ENCODE results near the gene DAPK3. TPM values are rescaled to one million over a fixed set of nuclear protein-coding genes. Genes with fewer than 3 reads are reported as not detected.
"Not testable (repeated sequence)": the region's sequence is repeated elsewhere in the genome, so short reads cannot be mapped to it uniquely, and the experiment has no call there.

Gene DAPK3
- 25.7 and 32.5 TPM in 2 replicates for total RNA-seq (2014; rRNA removed; shearing (Covaris generic))
- 66.3 and 71.6 TPM in 2 replicates for polyA plus RNA-seq (2014; cell fraction: nucleus; rRNA removed)

- peak; percentile 95 for DNase-seq (ENCODE audit: extremely low read depth, low read depth)
These were observed at the start of gene DAPK3 for GRCh38 chr19:3970808-3971598. Gene DAPK3 (minus strand): TSS chr19:3971099. CDS start chr19:3969735, 1,364 bp downstream.

GRCh38 chr19:4019578-4019977, 48.7 kb upstream of the DAPK3 start:
- no peak for DNase-seq (ENCODE audit: extremely low read depth, low read depth)

- no peak for DNase-seq (ENCODE audit: extremely low read depth, low read depth)
These were observed 48.0 kb upstream of the DAPK3 start for GRCh38 chr19:4018775-4019504.

GRCh38 chr19:4018140-4018613, 47.3 kb upstream of the DAPK3 start:
- no peak for DNase-seq (ENCODE audit: extremely low read depth, low read depth)

DNA sequence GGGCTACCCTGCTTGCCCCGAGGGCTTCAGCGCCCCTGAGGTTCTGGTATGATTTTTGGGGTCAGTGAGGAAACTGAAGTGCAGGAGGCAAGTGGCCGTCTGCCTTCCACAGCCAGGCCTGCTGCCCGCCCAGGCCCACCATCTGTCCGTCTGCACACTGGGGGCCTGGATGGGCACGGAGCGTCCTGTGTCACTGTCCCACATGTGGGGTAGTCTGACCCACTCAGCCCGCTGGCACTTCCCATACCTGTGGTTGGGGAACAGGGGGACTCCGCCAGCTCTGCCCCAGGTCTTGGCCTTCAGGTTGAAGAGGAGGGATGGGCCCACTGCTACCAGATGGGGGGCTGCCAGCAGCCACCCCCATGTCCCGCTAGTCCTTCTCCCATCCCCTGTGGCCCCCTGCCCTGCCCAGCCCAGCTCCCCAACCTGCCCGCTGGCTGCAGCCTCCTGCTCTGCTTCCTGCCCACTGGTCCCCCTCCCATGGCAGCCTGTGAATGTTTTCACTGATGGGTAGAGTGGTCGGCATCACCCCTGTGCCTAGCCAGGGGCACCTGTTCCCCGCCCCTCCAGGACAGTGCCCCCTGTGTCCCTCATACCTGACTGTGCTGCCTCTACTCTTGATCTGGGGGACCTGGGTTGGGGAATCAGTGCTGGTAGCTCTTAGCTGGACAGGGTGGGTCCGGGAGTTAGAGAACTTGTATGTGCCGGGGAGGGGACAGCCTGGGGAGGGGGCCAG, 46.2 kb upstream of the DAPK3 start:
- no peak for DNase-seq (ENCODE audit: extremely low read depth, low read depth)

GRCh38 chr19:4016486-4016885, 45.6 kb upstream of the DAPK3 start:
- DNase-seq (ENCODE audit: extremely low read depth, low read depth) = no peak

DNA sequence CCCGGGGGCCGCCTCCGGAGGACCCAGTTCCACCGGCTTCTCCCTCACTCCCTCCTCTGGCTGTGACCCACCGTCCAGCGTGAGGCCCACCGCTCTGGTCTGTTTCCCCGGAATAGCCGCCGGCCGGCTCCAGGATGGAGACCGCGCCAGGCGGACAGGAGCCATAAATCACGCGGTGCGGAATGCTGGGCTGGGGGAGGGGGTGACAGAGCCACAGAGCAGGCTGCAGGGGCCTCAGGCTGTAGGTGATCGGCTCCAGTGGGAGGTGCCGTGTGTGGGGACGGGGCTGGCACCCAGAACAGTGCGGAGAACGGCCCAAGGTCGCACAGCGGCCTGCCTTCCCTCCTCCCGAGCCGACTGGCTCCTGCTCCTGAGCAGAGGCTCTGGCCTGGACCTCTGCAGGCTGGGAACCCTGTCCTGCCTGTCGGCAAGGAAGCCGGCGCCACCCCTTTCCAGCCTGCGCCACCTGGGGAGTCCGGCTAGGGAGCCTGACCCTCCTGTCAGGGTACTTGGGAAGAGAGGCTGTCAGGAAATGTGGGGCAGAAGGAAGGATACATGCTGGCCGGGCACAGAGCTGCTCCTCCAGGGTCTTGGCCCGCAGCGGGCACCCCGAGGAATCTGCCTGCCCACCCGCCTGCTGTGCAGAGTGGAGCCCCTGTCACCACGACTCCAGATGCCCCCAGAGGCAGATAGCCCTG, 45.0 kb upstream of the DAPK3 start:
- DNase-seq (ENCODE audit: extremely low read depth, low read depth) = no peak

DNA sequence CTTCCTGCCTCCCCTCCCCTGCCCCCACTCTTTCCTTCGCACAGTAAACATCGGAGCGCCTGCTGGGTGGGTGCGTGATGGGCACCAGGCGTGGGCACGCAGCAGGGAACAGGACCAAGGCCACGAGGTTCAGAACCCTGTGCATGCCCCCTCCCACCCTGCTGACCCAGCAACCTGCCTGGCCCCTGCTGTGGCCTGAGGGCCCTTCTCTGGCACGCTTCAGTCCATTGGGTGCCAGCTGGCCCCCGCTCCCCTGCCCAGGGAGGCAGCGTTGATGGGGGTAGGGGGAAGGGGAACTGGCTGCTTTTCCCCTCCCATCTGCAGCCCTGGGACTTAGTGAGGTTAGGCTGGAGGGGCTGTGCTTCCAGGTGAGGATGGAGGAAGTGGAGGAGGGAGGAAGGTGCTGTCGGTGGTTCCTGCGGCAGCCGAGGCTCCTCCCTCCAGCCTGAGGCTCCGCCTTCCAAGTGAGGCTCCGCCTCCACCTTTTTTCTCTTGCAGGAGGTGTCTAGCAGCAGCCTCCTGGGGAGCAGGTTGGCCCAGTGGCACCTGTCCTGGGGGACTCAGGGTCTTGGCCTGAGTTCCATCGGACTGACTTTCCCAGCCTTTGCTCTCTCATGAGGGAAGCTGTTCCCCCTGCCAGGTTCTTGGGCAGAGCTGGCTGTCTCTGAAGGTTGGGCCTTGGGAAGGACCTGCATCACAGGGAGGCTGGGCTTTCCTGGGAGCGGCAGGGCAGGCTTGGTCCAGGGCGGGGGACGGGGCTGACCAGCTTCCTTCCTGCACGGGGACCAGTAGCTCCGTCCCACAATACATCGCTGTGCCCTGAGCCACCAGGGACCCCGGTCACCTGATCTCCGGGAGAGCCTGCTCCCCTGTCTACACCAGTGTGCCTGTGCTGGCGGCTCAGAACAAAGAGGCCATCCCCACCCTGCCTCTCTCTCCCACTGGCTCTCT, 43.9 kb upstream of the DAPK3 start:
- no peak for DNase-seq (ENCODE audit: extremely low read depth, low read depth)

- DNase-seq (ENCODE audit: extremely low read depth, low read depth) = no peak
These were observed 43.1 kb upstream of the DAPK3 start for GRCh38 chr19:4013886-4014540.

DNA sequence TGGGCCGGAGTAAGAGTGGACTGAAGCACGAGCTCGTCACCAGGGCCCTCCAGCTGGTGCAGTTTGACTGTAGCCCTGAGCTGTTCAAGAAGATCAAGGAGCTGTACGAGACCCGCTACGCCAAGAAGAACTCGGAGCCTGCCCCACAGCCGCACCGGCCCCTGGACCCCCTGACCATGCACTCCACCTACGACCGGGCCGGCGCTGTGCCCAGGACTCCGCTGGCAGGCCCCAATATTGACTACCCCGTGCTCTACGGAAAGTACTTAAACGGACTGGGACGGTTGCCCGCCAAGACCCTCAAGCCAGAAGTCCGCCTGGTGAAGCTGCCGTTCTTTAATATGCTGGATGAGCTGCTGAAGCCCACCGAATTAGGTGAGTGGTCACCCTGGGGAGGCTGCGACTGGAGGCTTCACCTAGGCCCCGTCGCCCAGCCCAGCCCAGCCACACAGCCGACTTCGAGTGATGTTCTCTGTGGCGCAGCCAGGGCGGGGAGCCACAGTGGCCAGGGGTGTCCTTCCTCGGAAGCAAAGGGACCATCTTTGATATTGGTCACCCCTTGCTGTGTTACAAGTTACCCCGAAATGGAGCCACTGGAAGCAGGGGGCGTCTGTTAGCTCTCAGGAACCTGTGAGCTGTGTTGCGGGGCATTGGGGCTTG, 42.2 kb upstream of the DAPK3 start:
- DNase-seq (ENCODE audit: extremely low read depth, low read depth) = no peak

- no peak for DNase-seq (ENCODE audit: extremely low read depth, low read depth)
These were observed 41.4 kb upstream of the DAPK3 start for GRCh38 chr19:4012092-4012974.

GRCh38 chr19:4011430-4011829, 40.5 kb upstream of the DAPK3 start:
- DNase-seq (ENCODE audit: extremely low read depth, low read depth) = not testable (repeated sequence)

DNA sequence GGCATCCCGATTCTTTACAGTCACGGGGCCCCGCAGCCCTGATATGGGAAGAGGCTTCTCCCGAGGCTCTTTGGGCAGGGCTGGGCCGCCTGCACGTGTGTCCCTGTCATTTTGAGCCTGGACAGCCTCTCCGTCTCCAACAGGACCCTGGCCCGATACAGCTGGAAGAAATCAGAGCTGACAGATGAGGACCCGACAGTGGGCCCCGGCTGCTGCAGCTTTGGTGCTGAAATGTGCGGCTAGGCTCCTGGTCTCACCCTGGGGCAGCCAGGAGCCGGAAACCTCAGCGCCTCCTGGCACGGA, 39.9 kb upstream of the DAPK3 start:
- no peak for DNase-seq (ENCODE audit: extremely low read depth, low read depth)

DNA sequence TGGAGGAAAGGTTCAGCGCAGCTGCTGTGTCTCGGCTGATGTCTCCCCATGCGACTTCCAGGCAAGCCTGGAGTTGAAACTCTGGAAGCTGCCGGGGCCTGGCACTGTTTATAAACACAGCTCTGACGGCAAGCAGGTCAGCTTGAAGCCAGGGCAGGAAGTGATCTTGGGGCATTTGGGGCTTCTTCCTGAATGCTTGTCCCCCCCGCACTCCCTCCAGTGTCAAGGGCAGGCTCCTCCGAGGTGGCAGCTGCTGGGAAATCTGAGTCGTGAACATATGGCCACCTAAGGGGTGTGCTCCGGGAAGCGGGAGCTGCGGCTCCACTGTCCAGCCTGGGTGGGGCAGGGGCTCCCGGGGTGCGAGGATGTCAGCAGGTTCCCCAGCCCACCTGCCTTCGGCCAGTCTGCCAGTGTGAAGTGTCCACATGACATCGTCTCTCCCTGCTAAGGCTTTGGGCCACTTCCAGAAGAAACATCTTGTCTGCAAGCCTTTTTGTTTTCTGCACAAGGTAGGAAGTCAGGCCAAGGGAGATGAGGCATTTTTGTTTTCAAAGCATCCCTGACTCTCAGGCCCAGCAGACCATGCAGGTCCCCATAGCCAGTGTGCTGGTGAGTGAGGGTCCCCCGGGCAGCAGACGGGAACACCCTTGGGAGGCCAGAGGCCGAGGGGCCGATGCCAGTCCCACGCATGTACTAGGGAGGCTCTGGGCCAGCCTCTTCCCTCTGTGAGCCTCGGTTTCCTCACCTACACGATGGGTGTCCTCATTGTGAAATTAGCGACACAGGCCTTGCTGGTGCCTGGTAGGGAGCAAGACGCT, 39.3 kb upstream of the DAPK3 start:
- DNase-seq (ENCODE audit: extremely low read depth, low read depth) = no peak

DNA sequence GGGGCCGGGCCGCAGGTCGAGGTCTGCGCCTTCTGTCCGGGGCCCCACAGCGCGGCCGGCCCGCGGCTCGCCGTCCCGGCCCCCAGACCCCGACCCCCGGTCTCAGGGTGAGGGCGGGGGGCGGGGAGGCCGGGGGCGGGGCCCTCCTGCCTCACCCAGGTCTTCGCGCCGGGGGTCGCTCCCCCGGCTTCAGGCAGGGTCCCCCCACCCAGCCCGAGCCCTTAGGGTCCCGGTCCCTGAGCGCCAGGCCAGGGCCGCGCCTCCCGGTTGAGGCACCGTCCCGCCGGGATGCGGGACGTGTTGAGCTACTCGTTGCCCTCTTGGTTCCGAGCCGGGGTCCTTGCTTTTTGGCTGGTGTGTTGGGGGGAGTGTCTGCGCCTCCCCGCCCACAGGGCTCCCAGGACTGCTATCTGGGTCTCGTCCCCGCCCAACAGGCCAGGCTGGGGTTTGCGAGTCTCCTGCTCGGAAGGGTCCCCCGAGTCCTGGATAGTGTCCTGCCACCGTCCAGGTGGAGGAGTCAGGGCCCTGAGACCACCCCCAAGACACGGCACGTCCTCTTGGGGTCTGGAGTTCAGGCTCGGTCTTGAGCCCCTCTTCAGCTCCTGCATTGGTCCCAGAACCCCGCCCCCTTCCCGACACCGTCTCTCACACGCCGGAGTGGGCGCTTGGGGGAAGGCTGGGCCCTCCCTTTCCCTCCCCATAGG, 37.1 kb upstream of the DAPK3 start:
- DNase-seq (ENCODE audit: extremely low read depth, low read depth) = no peak
